HEK293T (cell line): ENCODE data around the gene UBE2R2.

ENCODE experiments used
- CTCF ChIA-PET: fragments of 350-600 bp; formaldehyde crosslinking; extraction: SDS; loops from one replicate; lab custom pipeline; 2021; ENCODE audit warnings: antibody characterized with exemption, inconsistent platforms; lab: Yijun Ruan, JAX
- POLR2A ChIA-PET: fragments of 350-600 bp; formaldehyde crosslinking; extraction: SDS; loops from one replicate; lab custom pipeline; 2020; ENCODE audit warnings: antibody characterized with exemption, inconsistent platforms; lab: Yijun Ruan, JAX
- DNase-seq: peaks from one replicate; pipeline ENCODE4 v3.0.0; 2012; ENCODE audit warnings: mixed read lengths; ENCODE audit errors: extremely low spot score
- ARNT ChIP-seq: fragments of 450-650 bp; IDR thresholded peaks from 2 replicates; pipeline ENCODE4 v1.6.1; 2017; ENCODE audit warnings: mild to moderate bottlenecking
- BHLHE40 ChIP-seq: fragments of 450-650 bp; IDR thresholded peaks from 2 replicates; pipeline ENCODE4 v1.6.1; 2016; ENCODE audit warnings: mild to moderate bottlenecking, moderate library complexity, borderline replicate concordance
- CTBP1 ChIP-seq: fragments of 450-650 bp; IDR thresholded peaks from 2 replicates; pipeline ENCODE4 v1.6.1; 2016; ENCODE audit warnings: borderline replicate concordance
- ELF4 ChIP-seq: fragments of 450-650 bp; IDR thresholded peaks from 2 replicates; pipeline ENCODE4 v1.6.1; 2017; ENCODE audit warnings: antibody characterized with exemption
- FOXA1 ChIP-seq: fragments of 450-650 bp; IDR thresholded peaks from 2 replicates; pipeline ENCODE4 v1.6.1; 2016; ENCODE audit warnings: mild to moderate bottlenecking
- FOXK2 ChIP-seq: fragments of 450-650 bp; IDR thresholded peaks from 2 replicates; pipeline ENCODE4 v1.6.1; 2016; ENCODE audit warnings: mild to moderate bottlenecking
- FOXM1 ChIP-seq: fragments of 450-650 bp; IDR thresholded peaks from 2 replicates; pipeline ENCODE4 v1.6.1; 2017; ENCODE audit warnings: mild to moderate bottlenecking, borderline replicate concordance
- HDGF ChIP-seq: fragments of 450-650 bp; IDR thresholded peaks from 2 replicates; pipeline ENCODE4 v1.6.1; 2017; ENCODE audit warnings: antibody characterized with exemption, borderline replicate concordance
- L3MBTL2 ChIP-seq: fragments of 450-650 bp; conservative IDR thresholded peaks from 2 replicates; pipeline ENCODE4 v1.6.1; 2016; ENCODE audit warnings: mild to moderate bottlenecking
- LEF1 ChIP-seq: fragments of 450-650 bp; IDR thresholded peaks from 2 replicates; pipeline ENCODE4 v1.6.1; 2017; ENCODE audit warnings: mild to moderate bottlenecking, borderline replicate concordance
- NFRKB ChIP-seq: fragments of 450-650 bp; IDR thresholded peaks from 2 replicates; pipeline ENCODE4 v1.6.1; 2016; ENCODE audit warnings: mild to moderate bottlenecking, moderate library complexity
- PKNOX1 ChIP-seq: fragments of 450-650 bp; IDR thresholded peaks from 2 replicates; pipeline ENCODE4 v1.6.1; 2016
- SP1 ChIP-seq: fragments of 450-650 bp; IDR thresholded peaks from 2 replicates; pipeline ENCODE4 v1.6.1; 2017
- SUZ12 ChIP-seq: fragments of 450-650 bp; IDR thresholded peaks from 2 replicates; pipeline ENCODE4 v1.6.1; 2016; ENCODE audit warnings: mild to moderate bottlenecking
- TARDBP ChIP-seq: fragments of 450-650 bp; IDR thresholded peaks from 2 replicates; pipeline ENCODE4 v1.6.1; 2016
- ZNF384 ChIP-seq: fragments of 450-650 bp; IDR thresholded peaks from 2 replicates; pipeline ENCODE4 v1.6.1; 2016

UBE2R2 gene

DNA sequence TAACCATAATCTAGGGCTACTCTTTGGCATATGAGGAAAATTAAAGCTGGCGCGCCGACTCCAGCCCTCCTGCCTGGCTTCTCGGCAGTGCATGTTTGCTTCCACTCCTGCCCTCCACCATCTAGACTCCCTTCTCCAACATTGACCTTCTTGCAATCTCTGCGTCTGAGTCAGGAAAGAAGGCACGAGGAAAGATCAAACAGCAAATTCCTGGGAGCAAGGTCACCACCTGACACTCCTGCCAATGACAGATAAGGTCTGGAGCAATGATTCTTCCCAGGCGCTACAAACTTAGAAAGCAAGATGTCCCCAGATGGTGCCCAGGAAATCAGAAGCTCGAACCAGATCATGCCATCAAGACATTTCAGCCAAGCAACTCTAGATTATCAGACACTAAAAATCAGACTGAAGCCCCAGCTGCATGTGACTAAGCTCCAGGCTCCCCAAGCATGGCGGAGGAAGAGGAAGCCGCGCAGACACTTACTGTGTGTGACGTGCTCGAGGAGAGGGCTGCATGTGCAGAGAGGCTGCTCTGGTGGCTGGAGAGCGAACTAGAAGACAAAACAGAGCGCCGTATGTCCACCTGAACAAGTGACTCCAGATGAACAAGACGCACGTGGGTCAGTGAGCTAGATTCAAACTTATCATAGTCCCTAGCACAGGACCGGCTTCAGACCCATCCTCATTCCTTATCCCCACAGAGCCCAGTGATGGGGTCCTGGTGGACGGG, 115.3 kb downstream of the UBE2R2 start:
- DNase-seq: no peak
- POLR2A ChIA-PET: no interaction called here
- TF ChIP-seq ELF4: no peak
- TF ChIP-seq FOXA1: no peak
- no peak for TF ChIP-seq ZNF384
- TF ChIP-seq ARNT: no peak
- TF ChIP-seq BHLHE40: no peak
- no peak for TF ChIP-seq LEF1
- TF ChIP-seq HDGF: no peak
- TF ChIP-seq TARDBP: no peak
- no peak for TF ChIP-seq FOXM1
- CTCF ChIA-PET: no interaction called here

GRCh38 chr9:33934188-33934878, 117.4 kb downstream of the UBE2R2 start:
- TF ChIP-seq SP1: no peak
- no peak for TF ChIP-seq SUZ12
- TF ChIP-seq HDGF: no peak
- no peak for TF ChIP-seq NFRKB
- no peak for TF ChIP-seq FOXK2
- no peak for TF ChIP-seq TARDBP
- TF ChIP-seq PKNOX1: no peak
- no peak for TF ChIP-seq FOXM1
- no peak for TF ChIP-seq ELF4
- TF ChIP-seq LEF1: no peak
- no peak for TF ChIP-seq ARNT
- no peak for TF ChIP-seq CTBP1
- POLR2A ChIA-PET: no interaction called here
- DNase-seq: no peak
- CTCF ChIA-PET: interaction anchor here (1.4 kb wide), 1 partner anchor 9 kb away, joined by 4 read pairs; no protein-coding TSS in a partner anchor

DNA sequence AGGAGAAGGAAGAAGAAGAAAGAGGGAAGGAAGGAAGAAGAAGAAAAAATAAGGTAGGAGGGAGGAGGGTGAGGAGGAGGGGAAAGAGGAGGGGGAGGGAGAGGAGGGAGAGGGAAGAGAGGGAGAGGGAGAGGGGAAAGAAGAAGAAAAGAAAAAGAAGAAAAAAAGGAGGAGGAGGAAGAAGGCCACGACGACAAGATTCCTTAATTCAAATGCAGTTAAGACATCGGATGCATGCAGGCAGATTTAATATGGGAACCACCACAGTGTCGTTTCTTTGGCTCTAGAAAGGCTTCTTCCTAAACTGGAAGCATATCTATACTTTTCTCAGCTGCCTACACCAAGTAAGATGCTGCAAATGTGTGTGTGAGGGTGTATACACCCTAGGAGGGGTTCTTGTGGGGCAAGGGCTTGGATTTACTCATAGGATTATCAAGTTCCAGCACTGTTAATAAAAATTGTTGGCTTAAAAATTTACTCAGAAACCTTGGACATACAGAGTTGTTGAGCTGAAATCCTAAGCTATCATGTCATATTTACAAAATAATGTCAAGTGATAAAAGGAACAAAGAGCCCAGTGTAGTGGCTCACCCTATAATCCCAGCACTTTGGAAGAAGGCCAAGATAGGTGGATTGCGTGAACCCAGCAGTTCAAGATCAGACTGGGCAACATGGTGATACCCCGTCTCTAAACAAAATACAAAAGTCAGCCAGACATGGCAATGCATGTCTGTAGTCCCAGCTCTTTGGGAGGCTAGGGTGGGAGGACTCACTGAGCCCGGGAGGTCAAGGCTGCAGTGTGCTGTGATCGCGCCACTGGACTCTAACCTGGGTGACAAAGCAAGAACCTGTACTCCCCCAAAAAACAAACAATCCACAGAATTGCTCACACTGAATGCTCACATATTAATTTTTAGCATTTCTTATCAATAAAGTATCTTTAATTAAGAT, 123.2 kb downstream of the UBE2R2 start:
- no peak for DNase-seq
- TF ChIP-seq ZNF384: no peak
- TF ChIP-seq L3MBTL2: no peak
- TF ChIP-seq LEF1: no peak
- no peak for TF ChIP-seq NFRKB
- TF ChIP-seq SUZ12: no peak
- no peak for TF ChIP-seq FOXK2
- no peak for TF ChIP-seq CTBP1
- no peak for TF ChIP-seq FOXM1
- TF ChIP-seq TARDBP: no peak
- TF ChIP-seq FOXA1: no peak
- TF ChIP-seq ARNT: no peak
- TF ChIP-seq SP1: no peak
- ChIA-PET CTCF (no interaction called here), POLR2A (no interaction called here)

DNA sequence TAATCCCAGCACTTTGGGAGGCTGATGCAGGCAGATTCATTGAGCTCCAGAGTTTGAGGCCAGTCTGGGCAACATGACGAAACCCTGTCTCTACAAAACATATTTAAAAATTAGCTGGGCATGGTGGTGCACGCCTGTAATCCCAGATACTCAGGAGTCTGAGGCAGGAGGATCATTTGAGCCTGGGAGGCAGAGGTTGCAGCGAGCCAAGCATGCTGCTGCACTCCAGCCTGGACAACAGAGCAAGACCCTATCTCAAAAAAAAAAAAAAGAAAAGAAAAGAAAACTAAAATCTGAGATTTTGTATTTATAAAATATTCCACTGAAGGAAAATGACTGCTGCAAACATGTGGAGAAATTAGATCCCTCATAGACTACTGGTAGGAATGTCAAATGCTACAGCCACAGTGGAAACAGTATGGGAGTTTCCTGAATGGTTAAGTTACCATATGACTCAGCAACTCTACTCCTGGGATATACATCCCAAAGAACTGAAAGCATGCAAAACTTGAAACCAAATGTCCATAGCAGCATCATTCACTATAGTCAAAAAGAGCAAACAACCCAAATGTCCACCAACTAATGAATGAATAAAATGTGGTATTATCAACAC, 125.6 kb downstream of the UBE2R2 start:
- ChIA-PET POLR2A (no interaction called here), CTCF (no interaction called here)
- TF ChIP-seq HDGF: no peak
- no peak for TF ChIP-seq BHLHE40
- no peak for DNase-seq

DNA sequence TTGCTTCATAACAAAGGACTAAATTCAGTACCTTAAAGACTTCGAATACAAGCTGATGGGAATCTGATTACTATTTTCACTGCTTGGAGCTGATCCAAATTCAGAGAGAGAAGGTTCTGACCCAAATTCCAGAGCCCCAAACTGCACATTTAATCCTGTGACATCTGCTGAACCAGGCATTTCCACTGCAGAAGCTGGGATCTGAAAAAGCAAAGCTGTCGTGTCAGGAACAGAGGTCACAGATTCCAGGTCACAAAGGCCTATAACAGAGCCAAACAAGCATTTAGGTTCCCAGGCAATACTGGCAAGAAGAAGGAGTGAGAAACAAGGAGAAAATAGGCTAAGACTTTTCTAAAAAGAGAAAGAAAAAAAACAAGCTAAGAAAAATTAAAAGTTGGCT, 126.4 kb downstream of the UBE2R2 start:
- ChIA-PET CTCF (no interaction called here), POLR2A (no interaction called here)
- TF ChIP-seq ELF4 (no peak), FOXM1 (no peak), SP1 (no peak), FOXK2 (no peak)
- DNase-seq: no peak

DNA sequence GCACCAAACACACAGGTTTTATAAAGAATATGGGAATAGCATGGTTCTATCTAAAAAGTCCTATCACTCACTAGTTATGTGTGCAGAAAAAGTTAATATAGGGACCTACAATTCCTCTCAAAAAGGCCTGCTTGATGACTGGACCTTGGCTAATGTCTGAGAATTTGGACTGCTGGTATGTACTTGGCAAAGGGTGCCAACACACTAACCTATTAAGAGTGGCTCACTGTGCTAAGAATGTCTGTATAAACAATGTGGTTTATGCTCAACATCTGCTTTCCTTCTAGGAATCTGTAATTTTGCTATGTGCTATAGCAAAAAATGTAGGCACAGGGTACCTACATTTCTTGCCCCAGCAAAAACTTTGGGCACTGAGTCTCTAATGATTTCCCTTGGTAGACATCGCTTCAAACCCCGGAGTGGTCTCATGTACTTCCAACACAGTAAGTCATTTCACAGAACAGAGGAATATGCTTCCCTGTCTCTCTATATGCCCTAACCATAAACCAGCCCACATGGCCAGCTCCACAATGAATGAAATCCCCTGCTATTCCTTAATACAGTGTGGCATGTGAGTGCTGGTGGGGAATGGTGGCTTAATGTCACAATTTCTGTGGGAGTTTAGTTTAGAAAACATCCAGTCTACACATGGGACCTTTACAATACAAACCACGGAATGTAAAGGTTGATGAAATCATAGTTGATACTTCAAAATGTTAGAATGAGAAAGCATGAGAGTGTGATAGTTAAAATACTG, 130.0 kb downstream of the UBE2R2 start:
- DNase-seq: no peak
- CTCF ChIA-PET: no interaction called here
- TF ChIP-seq FOXM1 (no peak), ARNT (no peak), NFRKB (no peak), SP1 (no peak), FOXA1 (no peak), HDGF (no peak), BHLHE40 (no peak), ZNF384 (no peak), SUZ12 (no peak), CTBP1 (no peak), FOXK2 (no peak), ELF4 (no peak), PKNOX1 (no peak), LEF1 (no peak)
- POLR2A ChIA-PET: no interaction called here
